GM12801 (cell line): ENCODE measurements around the gene NIPAL3.

Experiments used
- TF ChIP-seq, protein P1 (sequence below): IDR thresholded peaks from one replicate; pipeline ENCODE4 v1.5.1; 2011; ENCODE audit warnings: control low read depth; ENCODE audit not compliant: insufficient read length; ENCODE audit errors: extremely low read depth

Gene NIPAL3

DNA sequence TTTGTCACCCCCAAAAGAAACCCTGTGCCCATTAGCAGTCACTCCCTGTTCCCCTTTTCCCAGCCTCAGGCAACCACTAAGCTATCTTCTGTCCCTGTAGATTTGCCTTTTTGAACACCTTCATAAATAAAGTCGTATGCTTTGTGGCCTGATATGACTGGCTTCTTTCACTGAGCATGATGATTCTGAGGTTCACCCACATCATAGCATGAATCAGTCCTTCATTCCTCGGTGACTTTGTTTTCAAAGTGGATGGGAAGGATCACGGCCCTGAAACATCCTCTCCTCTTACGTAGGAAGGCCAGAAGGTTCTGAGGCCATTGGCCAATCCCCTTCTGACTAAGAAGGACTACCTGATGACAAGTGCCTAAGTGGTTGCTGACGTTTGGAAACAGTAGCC, 39.1 kb downstream of the NIPAL3 start:
- TF ChIP-seq, protein P1, sequence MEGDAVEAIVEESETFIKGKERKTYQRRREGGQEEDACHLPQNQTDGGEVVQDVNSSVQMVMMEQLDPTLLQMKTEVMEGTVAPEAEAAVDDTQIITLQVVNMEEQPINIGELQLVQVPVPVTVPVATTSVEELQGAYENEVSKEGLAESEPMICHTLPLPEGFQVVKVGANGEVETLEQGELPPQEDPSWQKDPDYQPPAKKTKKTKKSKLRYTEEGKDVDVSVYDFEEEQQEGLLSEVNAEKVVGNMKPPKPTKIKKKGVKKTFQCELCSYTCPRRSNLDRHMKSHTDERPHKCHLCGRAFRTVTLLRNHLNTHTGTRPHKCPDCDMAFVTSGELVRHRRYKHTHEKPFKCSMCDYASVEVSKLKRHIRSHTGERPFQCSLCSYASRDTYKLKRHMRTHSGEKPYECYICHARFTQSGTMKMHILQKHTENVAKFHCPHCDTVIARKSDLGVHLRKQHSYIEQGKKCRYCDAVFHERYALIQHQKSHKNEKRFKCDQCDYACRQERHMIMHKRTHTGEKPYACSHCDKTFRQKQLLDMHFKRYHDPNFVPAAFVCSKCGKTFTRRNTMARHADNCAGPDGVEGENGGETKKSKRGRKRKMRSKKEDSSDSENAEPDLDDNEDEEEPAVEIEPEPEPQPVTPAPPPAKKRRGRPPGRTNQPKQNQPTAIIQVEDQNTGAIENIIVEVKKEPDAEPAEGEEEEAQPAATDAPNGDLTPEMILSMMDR: no peak

DNA sequence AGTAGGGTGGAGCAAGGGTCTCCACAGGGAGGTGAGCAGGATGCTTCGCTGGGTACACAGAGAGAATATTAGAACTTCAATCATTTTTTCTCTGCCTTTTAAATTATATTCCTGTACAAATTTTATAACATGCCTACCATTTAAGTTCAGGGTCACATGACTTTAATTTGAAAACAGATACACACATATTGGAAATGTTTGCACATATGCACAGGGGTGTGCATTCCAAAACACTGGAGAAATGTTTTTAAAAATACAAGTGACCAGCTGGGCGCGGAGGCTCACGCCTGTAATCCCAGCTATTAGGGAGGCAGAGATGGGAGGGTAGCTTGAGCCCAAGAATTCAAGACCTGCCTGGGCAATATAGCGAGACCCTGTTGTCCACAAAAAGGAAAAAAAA, 39.7 kb downstream of the NIPAL3 start:
- TF ChIP-seq, protein P1: no peak

DNA sequence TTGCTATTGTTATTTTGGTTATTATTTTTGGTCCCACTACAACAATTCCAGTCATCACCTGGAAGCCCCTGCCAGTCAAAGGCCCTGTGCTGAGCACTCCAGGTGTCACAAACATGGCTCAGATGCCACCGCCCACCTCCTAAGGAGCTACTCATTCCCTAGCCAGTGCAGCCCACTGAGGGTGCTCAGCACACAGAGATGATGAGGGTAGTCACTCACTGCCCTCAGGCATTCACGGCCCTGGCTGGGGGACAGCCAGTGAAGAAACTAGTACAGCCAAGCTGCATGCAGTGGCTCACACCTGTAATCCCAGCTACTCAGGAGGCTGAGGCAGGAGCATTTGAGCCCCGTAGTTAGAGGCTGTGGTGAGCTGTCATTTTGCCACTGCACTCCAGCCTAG, 42.3 kb downstream of the NIPAL3 start:
- TF ChIP-seq, protein P1: no peak

DNA sequence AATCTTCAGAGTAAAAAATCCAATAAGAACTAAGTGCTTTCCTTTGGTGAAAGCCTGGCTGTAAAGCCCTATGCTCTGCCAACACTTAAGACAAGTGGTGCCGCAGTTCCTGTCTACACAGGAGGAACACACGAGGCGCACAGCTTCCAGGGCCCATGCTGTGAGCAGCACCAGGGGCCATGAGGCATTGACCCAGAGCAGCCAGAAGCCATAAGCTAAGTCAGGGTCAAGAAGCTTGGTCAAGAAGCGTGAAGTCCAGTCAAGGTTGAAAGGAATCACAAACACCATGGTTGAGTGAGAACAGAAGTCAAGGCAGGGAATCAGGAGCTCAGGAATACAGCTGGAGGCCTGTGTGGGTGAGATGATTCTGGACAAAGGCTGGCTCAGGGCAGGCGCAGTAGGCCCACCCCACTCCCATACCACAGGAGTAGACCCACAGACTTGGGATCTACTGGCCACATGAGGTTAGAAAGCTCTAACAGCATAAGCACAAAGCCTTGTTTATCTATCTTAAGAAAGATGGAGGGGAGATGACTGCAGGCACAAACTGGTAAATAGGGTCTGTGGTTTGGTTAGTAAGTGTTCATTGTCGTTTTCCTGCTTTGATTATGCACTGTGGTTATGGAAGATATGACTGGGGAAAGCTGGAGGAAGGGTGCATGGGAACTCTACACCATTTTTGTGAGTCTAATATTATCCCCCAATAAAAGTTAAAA, 44.1 kb downstream of the NIPAL3 start:
- TF ChIP-seq, protein P1: no peak

DNA sequence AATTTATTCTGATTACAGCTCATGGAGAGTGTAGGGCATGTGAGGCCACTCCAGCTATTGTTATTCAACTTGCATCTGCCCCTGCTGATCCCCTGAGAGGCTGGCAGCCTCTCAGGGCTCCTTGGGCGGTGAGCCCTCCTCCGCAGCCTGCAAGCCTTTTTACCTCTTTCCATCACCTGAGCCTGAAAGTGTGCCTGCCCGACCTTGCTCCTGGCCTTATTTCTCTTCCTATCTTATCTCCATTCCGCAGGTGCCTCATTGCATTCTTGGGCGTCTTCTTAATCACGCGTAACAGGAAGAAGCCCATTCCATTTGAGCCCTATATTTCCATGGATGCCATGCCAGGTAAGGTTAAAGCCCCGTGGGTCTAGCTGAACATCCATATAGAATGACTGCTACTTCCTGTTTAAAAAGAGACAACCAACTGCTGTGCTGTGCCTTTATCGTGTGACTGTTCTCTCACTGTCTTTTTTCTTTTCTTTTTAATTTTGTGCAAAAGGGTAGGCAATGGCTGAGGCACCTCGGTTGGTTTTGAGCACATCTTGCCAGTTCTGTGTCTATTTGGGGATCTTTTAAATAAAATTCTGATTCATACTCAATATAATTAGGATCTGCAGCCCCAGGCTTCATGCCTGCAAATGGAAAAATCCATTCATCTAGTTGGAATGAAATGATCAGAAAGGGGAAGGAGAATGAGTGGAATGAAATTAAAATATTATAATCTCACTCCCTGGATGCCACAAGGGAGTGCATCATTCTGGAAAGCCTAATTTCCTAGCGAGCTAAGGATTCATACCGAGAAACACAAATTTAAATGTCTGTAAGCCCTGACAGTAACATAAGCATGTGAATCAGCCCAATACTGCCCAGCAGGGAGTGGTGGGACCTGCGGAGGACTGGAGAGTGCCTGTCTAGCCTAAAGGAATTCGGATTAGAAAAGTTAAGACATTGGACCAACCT, 48.5 kb downstream of the NIPAL3 start:
- TF ChIP-seq, protein P1: no peak

DNA sequence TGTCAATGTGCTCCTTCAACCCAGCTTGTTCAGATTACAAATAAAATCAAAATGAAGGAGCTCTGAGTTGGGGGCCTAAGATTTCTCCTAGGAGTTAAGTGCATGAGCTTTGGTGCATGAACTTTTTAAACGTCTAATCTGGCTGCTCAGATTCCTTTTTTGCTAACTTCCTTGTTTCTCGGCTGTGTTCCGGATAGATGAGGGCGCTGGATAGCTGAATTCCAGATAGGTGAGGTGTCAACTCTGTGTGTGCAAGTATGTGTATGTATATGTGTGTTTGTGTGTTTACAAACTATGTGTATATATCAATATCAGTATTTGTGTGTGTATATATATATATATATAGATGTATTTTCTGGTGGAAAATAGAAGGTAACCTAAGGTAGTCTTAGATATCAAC, 49.5 kb downstream of the NIPAL3 start:
- TF ChIP-seq, protein P1: no peak

DNA sequence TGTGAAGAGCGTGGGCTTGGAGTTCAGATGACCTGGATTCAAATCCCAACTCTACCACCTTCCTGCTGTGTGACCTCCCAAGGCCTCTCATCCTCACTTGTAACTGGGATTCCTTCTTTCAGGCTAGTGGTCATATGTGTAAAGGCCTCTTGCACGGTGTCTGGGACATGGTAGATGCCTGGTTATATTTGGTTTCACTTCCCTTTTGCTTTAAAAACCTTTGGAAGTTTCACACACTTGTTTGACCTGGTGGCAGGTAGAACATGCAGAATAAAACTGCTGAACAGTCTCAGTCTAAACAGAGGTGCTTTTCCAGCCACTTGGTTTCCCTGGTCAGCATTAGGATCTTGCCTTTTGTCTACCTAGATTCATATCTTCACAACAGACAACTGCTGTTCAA, 50.0 kb downstream of the NIPAL3 start:
- TF ChIP-seq, protein P1: no peak
